ENCODE results near the gene DCLRE1C. TPM values are rescaled to one million over a fixed set of nuclear protein-coding genes. Genes with fewer than 3 reads are reported as not detected.

The DCLRE1C gene
- total and polyA plus RNA-seq, 9 of the 15 experiments (the other 6 are each of a cell fraction or from before 2014, with no cell fraction given): 8.8 to 22.2 (median 13.9) TPM

DNA sequence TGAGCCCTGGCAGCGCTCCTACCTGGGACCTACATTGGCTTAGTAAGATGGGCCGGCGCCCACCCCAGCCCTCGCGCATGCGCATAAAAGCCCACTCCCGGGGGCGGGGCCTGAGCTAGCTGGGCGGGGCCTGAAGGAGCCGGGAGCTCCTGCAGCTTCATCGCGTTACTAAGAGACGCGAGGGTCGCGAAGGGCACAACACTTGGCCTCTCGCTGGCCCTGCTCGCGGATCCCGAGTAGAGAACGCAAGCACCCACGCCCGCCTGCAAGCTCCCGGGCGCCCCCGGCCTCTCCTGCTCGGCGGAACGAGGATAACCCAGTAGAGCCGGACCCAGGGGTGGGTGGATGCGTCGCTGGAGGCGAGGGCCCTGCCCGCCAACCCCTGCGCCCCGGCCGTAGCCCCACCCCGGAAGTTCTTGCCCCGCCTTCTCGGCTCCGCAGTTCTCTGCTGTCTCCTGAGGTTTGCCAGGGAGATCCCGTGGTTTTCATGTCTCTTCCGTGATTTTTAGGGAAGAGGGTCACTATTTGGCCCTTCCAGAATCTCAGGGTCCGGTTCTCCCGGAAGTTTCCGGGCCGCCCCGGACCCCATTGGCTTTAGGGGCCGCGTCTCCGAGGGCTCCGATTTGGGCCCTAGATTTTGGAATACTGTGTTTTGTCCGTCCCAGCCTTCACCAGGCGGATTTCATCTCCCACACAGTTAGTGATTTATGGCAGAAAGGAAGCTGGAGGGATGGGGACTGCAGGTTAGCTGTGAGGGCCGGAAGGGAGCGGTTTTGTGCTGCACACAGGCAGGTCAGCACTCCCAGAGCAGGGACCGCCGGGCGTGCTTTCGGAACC is 5.5 kb upstream of the DCLRE1C start, which contains the start of gene MEIG1 (continued):
- peak; percentile 99 for TF ChIP-seq ZBTB40 (IDR thresholded peaks at IDR 0.05)
- TF ChIP-seq ZBTB40 (CRISPR knock-in tag; IDR thresholded peaks at IDR 0.05): no peak
- no peak for TF ChIP-seq ZNF274 (IDR thresholded peaks at IDR 0.05; ENCODE audit: borderline replicate concordance, low read depth, low read length)
- TF ChIP-seq ZNF282 (CRISPR knock-in tag; IDR thresholded peaks at IDR 0.05): no peak
- TF ChIP-seq HDGF (IDR thresholded peaks at IDR 0.05): no peak
- TF ChIP-seq E2F1 (CRISPR knock-in tag; IDR thresholded peaks at IDR 0.05): no peak
- no peak for TF ChIP-seq ILF3 (IDR thresholded peaks at IDR 0.05; ENCODE audit: borderline replicate concordance)
- TF ChIP-seq KDM4B (IDR thresholded peaks at IDR 0.05; ENCODE audit: borderline replicate concordance in 2 of 2, low read depth in 1 of 2): peak in 1 of 2 experiments; percentile 83; a peak in 1 of 4 replicates
- TF ChIP-seq POLR2B (IDR thresholded peaks at IDR 0.05; ENCODE audit: low read depth, partially characterized antibody): peak; percentile 47
- no peak for TF ChIP-seq ATF1 (CRISPR knock-in tag; IDR thresholded peaks at IDR 0.05)
- TF ChIP-seq ATF1 (tag; IDR thresholded peaks at IDR 0.05): peak; percentile 56
- TF ChIP-seq NCOA4 (IDR thresholded peaks at IDR 0.05; ENCODE audit: partially characterized antibody): no peak
- no peak for TF ChIP-seq RNF2 (IDR thresholded peaks at IDR 0.05)
- TF ChIP-seq ZBTB43 (CRISPR knock-in tag; IDR thresholded peaks at IDR 0.05): no peak
- TF ChIP-seq NUFIP1 (IDR thresholded peaks at IDR 0.05; ENCODE audit: partially characterized antibody): no peak
- no peak for TF ChIP-seq SRSF3 (IDR thresholded peaks at IDR 0.05; ENCODE audit: insufficient read depth, low read length)
- no peak for TF ChIP-seq FIP1L1 (IDR thresholded peaks at IDR 0.05; ENCODE audit: low read depth, low read length, poor library complexity, severe bottlenecking)
- no peak for TF ChIP-seq NCOR1 (IDR thresholded peaks at IDR 0.05)
